HS-27A (cell line): ENCODE data around the gene RTP2.

Experiments used
- DNase-seq: peaks from one replicate; pipeline ENCODE4 v3.0.0-alpha.2; 2012; ENCODE audit warnings: low read depth, missing footprints

The RTP2 gene, protein sequence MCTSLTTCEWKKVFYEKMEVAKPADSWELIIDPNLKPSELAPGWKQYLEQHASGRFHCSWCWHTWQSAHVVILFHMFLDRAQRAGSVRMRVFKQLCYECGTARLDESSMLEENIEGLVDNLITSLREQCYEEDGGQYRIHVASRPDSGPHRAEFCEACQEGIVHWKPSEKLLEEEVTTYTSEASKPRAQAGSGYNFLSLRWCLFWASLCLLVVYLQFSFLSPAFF

GRCh38 chr3:187702507-187703033 lies at the start of gene RTP2:
TSS of gene RTP2 (minus strand) at chr3:187702557. CDS start at chr3:187702128, 429 bp downstream.
- no peak for DNase-seq

GRCh38 chr3:187750513-187751123 lies 48.3 kb upstream of the RTP2 start:
- no peak for DNase-seq

GRCh38 chr3:187750006-187750512 lies 47.7 kb upstream of the RTP2 start:
- no peak for DNase-seq

- DNase-seq: no peak
Observed at GRCh38 chr3:187748050-187748481, 45.7 kb upstream of the RTP2 start.

GRCh38 chr3:187747506-187747905 lies 45.1 kb upstream of the RTP2 start:
- no peak for DNase-seq

GRCh38 chr3:187746442-187747281 lies 44.3 kb upstream of the RTP2 start:
- no peak for DNase-seq

GRCh38 chr3:187746059-187746441 lies 43.7 kb upstream of the RTP2 start:
- no peak for DNase-seq

DNA sequence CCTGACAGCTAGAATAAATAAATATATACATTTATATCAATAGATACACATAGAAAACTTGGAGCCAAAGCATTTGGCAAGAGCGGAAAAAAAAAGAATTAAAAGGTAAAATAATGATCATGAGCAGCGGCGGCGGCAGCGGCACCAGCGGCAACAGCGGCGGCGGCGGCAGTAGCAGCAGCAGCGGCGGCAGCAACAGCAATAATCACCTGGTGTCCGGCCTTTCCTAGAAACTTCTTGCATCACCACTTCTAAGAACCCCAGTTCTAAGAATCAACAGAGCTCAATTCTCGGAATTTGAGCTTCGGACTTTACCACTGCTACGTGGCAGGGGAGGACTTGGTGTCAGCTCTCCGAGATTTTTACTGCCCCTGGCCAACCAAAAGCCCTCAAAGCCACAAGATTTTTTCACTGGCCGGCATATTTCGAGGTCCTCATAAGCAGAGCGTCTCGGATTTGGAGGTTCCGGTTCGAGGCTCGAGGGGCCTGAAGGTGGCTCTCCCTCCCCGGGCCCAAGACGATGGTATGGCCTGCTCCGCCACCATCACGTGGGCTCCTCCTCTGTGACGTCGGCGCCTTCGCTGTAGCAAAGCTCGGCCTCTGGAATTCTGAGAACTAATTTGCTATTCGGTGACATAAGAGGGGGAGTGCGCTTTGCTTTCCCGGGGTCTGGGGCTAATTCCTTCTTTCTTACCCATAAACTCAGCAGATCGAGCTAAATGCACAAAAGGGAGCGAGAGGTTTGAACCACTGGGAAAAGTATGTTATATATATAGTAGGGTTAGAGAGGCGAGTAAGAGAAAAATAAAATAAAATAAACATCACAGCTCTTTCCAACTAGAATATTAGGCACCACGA lies 43.1 kb upstream of the RTP2 start, which contains the start of gene BCL6:
Gene BCL6 (minus strand): TSS at position 268 of the 858 bp plus-strand sequence. CDS start 11,775 bp downstream, outside the sequence.
- DNase-seq: peak; percentile 93

DNA sequence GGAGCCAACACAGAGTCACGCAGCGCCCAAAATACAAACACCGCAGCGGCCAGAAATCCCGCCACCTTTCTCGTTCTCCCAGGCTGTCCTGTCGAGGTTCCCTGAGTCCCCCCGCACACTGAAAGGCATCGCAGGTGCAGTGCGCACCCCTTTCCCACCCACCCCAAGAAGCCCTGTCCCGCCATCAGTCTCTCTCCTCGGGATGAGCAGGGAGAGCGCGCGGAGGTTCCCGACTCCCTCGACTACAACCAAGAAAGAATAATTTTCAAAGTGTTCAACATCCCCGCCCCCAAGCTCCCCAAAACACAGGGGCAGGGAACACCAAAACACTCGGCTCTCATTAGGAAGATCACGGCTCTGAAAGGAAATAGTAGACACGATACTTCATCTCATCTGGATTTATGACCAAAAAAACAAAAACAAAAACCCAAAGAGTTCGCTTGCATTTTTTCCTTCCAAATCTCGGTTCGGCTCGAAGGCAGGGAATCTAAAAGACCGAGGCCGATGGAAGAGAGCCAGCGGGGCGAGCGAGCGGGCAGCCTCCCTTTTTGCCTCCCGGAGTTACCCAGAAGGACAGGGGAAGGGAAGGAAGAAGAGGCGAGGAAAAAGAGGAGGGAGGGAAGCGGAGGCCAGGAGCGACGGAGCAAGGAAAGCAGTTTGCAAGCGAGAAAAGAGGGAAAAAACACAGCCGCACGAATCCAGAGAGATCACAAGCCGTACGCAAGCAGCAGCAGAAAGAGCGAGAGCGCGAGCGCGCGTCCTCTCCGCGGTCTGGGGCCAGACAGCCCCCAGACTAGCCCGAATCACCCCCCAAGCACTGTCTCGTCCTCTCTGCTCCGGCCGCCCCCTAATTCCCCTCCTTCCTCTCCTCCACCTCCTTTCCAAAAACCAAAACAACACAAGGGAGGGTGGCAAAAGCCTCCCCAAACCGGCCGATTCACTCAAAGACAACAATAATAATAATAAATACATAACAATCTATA lies 42.1 kb upstream of the RTP2 start:
- DNase-seq: no peak

- DNase-seq: no peak
Observed at GRCh38 chr3:187743195-187744141, 41.1 kb upstream of the RTP2 start.

DNA sequence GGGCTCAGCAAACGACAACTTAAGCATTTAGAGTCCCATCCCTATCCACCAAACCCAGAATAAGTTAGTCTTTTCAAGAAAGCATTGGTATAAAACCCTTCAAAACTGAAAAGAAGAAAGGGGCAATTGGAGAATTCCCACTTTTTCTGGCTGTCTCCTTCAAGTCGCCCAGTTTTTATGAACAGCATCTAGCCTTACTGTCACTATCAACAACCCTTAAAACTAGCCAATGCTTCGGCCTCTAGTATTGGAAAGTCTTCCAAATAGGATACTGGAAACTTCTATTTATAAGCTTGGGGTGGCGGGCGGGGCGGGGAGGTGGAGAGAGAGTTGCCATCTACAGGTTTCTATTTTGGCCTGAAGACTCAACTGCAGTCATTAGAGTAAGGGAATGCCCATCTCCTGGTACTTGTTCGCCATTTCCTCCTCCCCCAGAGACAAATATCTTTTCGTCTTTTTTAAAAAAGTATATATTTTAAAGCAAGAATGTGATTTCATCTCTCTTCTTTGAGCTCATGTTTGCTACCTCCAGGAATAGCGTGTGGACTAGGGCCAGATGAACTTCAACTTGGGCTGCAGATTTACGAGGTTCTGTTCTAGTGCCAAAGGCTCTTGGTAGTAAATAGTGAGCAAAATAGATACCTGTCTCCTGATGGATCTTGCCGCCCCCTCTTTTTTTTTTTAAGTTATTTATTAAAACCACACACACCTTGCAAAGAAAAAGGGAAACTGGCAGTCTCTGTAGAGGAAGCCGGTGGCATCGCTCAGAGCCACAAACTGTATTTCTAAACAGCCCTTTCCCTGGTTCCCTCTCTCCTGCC lies 40.2 kb upstream of the RTP2 start:
- no peak for DNase-seq

- DNase-seq: no peak
Observed at GRCh38 chr3:187741403-187742350, 39.3 kb upstream of the RTP2 start.

DNA sequence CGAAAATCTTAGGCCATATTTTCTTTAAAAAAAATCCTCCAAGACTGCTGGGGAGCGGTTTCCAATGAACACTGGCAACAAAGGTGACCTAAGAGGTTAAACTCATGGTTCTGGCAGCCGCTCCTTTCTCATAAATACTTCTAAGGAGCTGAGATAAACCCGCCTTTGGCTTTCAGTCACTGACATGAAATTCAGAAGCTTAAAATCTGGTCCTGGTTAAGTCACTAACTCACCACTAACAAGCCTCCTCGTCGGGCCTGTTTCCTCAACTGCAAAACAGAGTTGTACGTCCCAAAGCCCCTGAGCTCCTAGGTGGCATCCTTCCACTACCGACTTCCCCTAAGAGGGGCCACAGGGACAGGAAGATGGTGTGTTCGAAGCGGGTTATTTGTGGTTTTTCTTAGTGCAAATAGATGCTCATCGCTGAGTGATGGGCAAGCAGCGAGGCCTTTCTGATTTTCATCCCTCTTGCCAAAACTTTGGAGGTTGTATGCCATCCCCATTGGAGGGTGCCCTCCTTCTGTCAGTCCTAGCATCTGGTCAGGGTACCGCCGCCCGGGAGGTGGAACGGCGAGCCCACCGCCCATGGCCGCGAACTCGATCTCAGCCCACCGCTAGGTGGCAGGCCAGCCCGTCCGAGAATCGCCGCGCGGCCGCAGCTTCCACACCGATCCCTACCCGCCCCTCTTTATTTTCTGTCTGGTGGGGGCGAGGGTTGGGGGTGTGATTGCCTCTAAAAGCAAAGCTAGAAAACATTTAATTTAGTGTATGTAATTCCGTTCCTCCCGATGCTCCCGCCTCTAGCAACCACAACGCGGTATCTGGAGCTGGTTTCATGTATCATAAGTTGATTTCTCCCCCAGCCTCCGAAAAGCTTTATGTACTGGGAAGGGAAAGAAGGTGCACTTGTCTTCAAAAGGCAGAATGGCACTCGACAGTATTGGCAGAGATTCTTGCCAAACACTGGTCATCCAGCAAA lies 38.4 kb upstream of the RTP2 start:
- no peak for DNase-seq

DNA sequence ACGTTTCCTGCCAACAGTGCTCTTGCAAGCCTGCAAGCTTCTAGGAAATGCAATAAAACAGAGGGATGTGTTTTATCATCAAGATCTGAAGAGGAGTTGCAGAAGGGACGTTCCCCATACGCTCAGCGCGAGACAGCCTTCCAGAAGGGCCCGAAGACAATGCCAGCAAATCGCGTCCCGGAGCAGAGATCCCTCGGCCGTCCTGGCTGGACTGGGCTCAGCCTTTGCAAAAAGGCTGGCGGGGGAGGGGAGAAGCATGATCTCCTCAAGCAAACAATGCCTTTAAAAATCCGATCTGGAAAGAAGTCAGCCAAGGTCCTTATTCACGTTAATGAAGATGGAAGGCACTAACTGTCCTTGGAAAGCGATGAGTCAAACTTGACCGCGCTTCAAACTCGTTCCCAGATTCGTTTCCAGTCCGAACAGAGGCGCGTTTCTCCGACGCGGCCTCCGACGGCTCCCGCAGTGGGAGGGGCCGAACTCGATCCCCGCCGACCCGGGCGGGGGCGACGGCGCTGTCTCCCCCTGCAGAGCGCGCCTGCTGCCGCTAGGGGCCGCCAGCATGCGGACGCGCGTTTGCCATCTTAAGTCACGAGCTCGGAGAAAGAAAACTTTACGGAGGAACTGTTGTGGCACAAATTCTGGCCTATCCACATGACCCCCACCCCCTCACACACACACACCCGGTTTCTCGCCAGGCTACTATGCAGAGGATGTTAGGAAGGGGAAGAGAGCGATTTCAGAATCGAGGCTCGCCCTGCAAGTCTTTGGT lies 37.4 kb upstream of the RTP2 start:
- DNase-seq: no peak

DNA sequence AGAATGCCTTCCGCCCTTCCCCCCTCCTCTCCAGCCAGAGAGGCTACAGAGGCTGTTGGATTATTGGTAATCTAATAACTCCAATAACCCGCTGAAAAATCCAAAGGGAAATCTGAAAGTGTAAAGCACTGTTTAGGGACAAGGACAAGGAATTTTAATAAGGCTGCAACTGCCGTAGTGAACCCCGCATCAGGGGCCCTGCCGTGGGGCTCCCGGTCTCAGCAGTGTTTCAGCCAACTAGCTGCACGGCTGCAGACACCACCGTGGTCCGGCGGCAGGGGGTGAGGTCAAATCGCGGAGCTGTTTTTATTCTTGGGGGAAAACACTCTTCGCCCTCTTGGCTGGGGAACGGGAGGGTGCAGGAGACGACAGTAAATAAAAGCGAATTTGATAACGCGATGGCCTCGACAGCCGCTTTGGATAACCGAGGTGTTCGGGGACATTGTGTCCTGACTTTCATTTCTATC lies 36.8 kb upstream of the RTP2 start:
- no peak for DNase-seq
